GM10266 (cell line): Measurements from ENCODE around the gene TOR1AIP2.

Source experiments
- DNase-seq: peaks from one replicate; pipeline ENCODE4 v3.0.0; 2012; ENCODE audit errors: extremely low spot score
- CTCF ChIP-seq: IDR thresholded peaks from 2 replicates; pipeline ENCODE4 v1.5.1; 2012; ENCODE audit warnings: mild to moderate bottlenecking, low read depth; ENCODE audit not compliant: control insufficient read depth, insufficient read depth; ENCODE audit errors: missing control alignments

Gene TOR1AIP2

GRCh38 chr1:179888071-179888470, 10.5 kb upstream of the TOR1AIP2 start:
- no peak for TF ChIP-seq CTCF
- no peak for DNase-seq

GRCh38 chr1:179883745-179884138, 6.1 kb upstream of the TOR1AIP2 start:
- TF ChIP-seq CTCF: no peak
- peak; percentile 46 for DNase-seq

DNA sequence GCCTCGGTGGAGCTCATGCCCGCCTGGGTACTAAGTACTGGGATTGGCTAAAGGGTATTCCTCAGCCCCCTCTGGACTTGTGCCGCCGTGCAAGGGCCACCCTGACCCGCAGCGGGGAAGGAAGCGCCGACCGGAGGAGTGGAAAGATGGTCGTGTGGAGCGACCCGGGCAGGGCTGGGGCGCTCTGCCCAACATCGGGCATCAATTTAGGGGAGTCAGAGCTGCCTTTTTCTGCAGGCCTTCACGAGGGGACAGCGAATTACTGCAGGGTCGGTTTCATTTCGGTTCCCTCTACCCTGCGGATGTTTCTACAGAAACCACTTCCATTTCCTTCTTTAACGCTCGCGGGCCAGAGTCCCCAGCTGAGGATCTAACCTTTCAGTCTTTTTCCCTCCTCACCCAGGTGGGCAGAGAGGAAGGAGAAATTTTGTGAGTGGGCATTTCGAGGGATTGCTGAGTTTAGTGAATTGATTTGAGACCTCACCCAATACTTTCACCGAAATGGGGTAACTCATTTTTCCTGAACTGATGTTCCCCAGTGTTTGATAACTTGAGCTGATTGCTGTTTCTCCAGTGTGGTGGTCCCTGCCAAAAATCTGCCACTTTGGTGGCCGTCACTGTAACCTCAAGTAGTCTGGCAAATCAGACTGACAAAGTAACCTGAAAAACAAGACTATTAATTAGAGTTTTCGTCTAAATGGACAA, 5.6 kb upstream of the TOR1AIP2 start:
- TF ChIP-seq CTCF: no peak

GRCh38 chr1:179882253-179883039, 4.8 kb upstream of the TOR1AIP2 start, which contains the start of gene TOR1AIP1:
TOR1AIP1 (plus strand) TSS chr1:179882285; CDS start chr1:179882503, 218 bp downstream.
- peak; percentile 24 for TF ChIP-seq CTCF
- DNase-seq: peak; percentile 83

More for the DNA sequence above, 5.6 kb upstream of the TOR1AIP2 start:
- no peak for DNase-seq

GRCh38 chr1:179881642-179882252, 4.1 kb upstream of the TOR1AIP2 start:
- DNase-seq: no peak
- no peak for TF ChIP-seq CTCF

DNA sequence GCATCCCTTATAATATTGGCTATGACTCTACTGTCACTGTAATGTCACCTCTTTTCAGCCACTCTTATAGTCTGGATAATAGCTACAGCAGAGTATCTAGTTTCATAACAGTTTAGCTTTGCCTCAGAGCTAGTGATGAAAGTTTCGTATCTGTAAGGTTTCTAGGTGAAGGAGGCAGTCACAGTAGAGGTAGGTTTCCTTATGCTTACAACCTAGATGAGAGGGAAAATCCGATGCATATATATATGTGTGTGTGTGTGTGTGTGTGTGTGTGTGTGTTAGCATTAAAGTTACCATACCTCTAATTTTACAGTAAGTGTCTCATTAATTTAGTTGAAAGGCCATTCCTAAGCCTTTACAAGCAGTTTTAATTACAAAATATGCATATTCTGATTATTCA, 2.2 kb upstream of the TOR1AIP2 start:
- TF ChIP-seq CTCF: no peak
- DNase-seq: no peak
